ENCODE results near the gene ACTA1.

DNA sequence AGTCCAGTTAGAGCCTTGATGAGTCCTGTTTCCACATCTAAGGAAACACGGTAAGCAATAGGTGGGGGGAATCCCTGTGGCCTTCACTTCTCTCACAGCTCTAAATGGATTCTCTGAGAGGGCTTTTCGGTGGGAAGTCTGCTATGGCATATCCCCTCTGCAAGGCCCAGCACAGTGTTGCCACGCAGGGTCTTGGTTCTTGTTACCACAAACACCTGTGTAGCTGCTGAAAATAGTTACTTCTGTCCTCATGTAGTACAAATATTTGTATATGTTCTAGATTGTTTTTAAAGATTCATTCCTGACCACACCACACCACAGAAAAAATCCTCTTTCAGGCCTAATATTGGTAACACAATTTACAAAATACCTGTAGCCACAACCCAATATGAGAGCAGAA is 5.6 kb downstream of the ACTA1 start:
- TF ChIP-seq CTCF (IDR thresholded peaks at IDR 0.05; ENCODE audit: low read depth, low read length), result no peak
- no peak for TF ChIP-seq POLR2A (IDR thresholded peaks at IDR 0.05; ENCODE audit: extremely low read depth, insufficient read length)
